HG02759 (cell line): ENCODE results near the gene CHMP4A.
A peak's percentile ranks its signal among the peaks of the same experiment; 100 is the strongest.
"Not testable (repeated sequence)": the region's sequence is repeated elsewhere in the genome, so short reads cannot be mapped to it uniquely, and the experiment has no call there.

Experiments used
- ATAC-seq: cut with Tn5 transposase; IDR thresholded peaks from one replicate; pipeline ENCODE4 v1.9.1; 2021; ENCODE audit warnings: mild to moderate bottlenecking, moderate library complexity; ENCODE audit not compliant: unreplicated experiment

The CHMP4A gene

GRCh38 chr14:24226473-24226872, 13.2 kb upstream of the CHMP4A start:
- no peak for ATAC-seq

DNA sequence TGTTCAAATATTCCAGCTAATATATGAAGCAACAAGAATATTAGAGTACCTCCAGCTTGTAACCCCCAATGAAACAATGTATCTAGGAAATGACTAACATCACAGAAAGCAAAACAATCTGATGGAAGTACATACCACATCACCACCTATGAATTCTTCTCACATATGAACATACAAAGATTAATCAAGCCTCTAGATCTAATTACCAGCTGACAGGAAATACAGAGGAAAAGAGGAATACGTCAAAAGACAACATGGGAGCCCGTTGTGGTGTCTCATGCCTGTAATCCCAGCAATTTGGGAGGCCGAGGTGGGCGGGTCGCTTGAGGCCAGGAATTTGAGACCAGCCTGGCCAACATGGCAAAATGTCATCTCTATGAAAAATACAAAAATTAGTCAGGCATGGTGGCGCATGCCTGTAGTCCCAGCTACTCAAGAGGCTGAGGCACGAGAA, 11.4 kb upstream of the CHMP4A start:
- no peak for ATAC-seq

GRCh38 chr14:24222987-24223386, 9.7 kb upstream of the CHMP4A start:
- not testable (repeated sequence) for ATAC-seq

DNA sequence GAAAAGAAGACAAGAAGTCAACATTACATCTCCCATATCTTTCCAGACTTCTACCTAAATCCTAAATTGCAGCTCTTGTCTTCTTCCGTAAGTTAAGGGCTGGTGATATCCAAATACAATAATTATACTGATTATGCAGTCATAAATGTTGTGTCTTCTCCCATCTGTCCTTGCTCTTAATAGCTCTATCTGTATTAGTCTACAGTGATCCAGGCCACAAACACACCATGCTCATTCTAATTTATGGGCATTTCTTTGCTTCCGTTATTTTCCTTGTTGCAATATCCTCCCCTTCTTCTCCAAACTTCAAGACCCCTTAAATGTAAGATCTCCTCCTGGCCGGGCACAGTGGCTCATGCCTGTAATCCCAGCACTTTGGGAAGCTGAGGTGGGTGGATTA, 6.2 kb upstream of the CHMP4A start:
- ATAC-seq = no peak

DNA sequence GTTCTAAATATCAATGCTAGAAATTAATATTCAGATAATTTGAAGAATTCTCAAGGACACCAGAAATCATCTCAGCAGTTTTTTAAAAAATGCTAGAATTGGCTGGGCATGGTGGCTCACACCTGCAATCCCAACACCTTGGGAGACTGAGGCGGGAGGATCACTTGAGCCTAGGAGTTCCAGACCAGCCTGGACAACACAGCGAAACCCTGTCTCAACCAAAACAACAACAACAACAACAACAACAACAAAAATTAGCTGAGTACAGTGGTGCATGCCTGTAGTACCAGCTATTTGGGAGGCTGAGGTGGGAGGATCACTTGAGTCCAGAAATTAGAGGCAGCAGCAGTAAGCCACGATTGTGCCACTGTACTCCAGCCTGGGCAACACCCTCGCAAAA, 5.8 kb upstream of the CHMP4A start:
- ATAC-seq = no peak

GRCh38 chr14:24216876-24217275, 3.6 kb upstream of the CHMP4A start:
- ATAC-seq = not testable (repeated sequence)

GRCh38 chr14:24216345-24216699, 3.0 kb upstream of the CHMP4A start:
- no peak for ATAC-seq

DNA sequence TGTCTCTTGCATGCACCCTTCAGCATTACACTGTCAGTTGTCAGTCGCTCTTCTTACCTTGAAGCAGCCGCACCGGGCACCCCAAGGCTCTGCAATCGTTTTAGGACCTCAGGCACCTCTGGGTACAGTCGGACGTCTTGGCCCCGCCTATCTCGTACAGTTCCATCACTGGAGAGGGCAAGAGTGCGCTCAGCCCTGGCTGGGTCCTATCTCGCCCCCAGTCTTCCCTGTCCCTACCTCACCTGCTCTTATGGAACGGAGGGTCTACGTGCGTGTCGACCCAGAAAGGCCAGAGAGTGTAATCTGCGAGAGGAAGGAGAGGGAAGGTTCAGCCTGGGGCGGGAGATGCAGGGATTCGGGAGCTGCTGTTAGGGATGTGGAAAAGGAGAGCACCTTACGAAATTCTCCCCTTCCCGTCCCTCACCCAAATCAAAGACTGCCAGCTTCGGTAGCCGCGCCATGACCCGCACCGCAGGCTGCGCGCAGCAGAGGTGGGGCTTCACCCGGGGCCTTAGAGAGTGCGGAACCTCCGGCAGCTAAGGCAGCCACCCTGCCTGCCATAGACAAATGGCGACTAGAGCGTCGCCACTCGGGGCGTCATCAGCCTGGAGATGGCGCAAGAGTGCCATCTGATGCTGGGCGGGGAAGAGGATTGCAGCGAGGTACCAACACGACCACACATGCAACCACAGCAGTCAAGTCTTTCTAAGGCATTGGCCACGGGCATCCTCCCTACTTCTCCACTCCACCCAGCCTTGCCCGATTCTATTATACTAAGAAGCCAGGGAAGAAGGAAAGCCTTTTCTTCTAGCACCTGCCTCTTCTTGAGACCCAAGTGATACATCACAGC, 2.4 kb upstream of the CHMP4A start, which contains the start of gene MDP1:
MDP1 (minus strand) TSS at position 572 of the 850 bp plus-strand sequence; CDS start at position 461, 111 bp downstream.
- peak; percentile 72 for ATAC-seq

- no peak for ATAC-seq
These were observed 776 bp upstream of the CHMP4A start for GRCh38 chr14:24213866-24214662.

- no peak for ATAC-seq
These were observed 2.0 kb downstream of the CHMP4A start for GRCh38 chr14:24211311-24211710.

- ATAC-seq = no peak
These were observed 5.7 kb downstream of the CHMP4A start for GRCh38 chr14:24207625-24208024.

- ATAC-seq = no peak
These were observed 6.2 kb downstream of the CHMP4A start for GRCh38 chr14:24207104-24207551.

DNA sequence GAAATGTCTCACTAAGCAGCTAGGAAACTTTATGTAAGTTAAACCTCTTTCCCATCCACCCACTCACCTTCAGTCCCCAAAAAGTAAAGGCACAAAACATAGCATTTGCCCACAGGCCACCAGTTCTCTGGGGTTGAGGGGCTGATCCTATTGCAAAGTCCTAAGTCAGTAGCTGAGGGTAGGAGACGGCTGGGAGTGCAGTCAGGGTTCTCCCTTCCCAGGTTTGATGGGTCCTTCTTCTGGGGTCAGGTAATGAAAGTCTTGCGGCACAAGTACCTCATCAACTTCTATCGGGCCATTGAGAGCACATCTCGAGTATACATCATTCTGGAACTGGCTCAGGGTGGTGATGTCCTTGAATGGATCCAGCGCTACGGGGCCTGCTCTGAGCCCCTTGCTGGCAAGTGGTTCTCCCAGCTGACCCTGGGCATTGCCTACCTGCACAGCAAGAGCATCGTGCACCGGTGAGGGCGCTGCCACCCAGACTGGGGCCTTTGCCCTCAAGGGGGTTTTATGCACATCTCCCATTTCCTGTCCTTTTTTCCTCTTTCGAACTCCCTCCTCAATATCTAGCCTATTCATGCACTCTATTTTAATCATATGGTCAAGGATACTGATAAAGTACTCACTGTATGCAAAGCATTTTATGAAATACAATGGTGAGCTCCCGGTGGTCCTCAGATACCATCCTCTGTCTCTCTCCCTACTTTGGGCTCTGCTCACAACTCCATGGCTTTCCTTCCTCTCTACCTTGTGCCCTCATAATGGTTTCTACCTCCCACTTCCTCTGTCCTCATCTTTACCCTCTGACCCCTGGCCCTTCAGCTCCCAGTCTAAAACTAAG, 6.8 kb downstream of the CHMP4A start:
- ATAC-seq = no peak

DNA sequence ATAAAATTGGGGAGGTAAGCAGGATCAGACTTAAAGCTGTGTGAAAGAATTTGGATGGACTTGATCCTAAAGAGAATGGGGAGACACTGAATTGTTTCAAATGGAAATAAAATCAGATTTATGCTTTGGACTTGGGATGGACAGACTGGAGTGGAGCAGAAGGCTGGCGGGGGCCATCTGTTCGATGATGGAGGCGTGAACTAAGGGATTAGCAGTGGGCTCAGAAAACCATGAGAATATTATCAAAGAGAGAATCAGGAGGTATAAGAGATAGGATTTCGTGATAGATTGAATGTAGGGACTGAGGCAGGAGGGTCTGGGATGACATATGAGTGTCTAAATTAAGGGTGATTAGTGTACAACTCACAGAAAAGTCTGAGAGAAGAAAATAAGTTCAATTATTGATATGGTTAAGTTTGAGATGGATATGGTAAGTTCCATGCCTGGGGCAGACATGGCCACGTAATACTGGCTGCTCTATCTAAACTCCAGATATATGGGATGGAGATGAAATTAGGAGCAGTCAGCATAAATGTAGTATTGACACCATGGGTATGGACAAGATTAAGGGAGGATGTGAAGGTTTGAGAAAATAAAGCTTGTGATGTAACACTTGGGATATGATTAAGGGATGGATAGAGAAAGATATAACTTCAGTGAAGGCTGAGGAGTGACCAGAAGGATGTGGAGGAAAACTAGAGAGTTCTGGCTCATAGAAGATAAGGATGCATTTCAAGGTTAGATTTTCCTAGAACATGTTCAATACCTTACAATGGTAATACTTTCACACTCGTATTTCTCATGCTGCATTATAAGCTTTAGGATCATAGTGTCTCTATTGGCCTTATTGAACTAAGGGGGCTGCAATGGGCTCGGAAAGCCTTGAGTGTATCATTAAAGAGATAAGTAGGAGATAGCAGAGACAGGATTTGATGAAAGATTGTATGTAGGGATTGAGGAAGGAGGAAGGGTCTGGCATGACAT, 8.8 kb downstream of the CHMP4A start:
- ATAC-seq = no peak

DNA sequence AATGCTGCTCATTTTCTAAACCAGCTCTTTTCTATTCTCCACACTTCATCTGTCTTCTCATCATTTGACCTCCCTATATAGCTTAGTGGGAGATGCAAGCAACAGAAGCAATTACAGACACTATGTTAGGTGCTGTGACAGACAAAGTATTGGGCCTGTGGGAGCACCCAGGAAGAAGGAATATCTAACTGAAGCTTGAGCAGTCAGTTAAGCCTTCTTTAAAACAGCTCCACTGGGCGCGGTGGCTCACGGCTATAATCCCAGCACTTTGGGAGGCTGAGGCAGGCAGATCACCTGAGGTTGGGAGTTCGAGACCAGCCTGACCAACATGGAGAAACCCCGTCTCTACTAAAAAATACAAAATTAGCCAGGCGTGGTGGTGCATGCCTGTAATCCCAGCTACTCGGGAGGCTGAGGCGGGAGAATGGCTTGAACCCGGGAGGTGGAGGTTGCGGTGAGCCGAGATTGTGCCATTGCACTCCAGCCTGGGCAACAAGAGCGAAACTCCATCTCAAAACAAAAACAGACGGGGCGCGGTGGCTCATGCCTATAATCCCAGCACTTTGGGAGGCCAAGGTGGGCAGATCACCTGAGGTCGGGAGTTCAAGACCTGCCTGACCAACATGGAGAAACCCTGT, 9.9 kb downstream of the CHMP4A start:
- not testable (repeated sequence) for ATAC-seq

GRCh38 chr14:24202538-24202937, 10.8 kb downstream of the CHMP4A start:
- not testable (repeated sequence) for ATAC-seq

DNA sequence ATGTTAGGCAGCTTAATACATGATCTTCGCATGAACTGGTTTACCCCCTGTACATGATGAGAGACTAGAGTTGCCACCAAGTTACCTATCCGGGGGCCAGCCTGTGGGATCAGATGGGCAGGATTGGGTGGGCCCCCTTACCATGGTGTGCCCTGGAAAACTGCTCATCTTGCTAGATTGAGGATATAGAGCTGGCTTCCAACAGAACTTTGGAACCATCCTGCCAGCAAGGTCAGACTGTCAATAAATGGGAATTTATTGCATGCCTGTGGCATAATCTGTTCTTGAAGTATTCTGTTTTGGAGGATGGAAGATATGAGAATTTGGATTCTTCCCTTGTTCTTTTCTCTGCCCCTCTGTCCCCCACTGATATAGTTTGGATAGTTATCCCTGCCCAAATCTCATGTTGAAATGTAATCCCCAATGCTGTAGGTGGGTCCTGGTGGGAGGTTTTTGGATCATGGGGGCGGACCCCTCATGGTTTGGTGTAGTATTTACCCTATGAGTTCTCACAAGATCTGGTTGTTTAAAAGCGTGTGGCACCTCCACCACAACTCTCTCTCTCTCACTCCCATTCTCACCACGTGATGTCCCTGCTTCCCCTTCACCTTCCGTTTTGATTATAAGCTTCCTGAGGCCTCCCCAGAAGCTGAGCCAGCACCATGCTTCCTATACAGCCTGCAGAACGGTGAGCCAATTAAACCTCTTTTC, 14.3 kb downstream of the CHMP4A start:
- ATAC-seq = no peak

DNA sequence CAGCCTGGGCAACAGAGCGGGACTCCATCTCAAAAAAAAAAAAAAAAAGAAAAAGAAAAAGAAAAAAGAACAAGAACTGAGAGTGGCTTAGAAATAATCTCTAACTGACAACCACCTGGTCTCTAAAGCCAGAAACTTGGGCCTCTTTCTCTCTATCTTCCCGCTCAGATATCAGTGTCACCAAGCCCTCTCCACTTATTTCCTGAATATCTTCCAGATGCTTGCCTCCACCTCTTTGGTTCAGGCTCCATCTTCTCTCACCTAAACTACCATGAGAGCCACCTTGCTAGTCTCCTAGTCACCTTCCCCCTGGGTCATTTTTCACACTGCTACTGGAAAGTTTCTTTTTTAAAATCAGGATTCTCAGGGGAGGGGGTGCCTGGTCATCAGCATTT, 16.2 kb downstream of the CHMP4A start:
- no peak for ATAC-seq
